ENCODE measurements around the gene MAPK13. TPM values are rescaled to one million over a fixed set of nuclear protein-coding genes. Genes with fewer than 3 reads are reported as not detected.
A peak's percentile ranks its signal among the peaks of the same experiment; 100 is the strongest.
"Not testable (repeated sequence)": the region's sequence is repeated elsewhere in the genome, so short reads cannot be mapped to it uniquely, and the experiment has no call there.

Gene MAPK13
- total RNA-seq, 1 donor from 2014 or later = 70.6 TPM

DNA sequence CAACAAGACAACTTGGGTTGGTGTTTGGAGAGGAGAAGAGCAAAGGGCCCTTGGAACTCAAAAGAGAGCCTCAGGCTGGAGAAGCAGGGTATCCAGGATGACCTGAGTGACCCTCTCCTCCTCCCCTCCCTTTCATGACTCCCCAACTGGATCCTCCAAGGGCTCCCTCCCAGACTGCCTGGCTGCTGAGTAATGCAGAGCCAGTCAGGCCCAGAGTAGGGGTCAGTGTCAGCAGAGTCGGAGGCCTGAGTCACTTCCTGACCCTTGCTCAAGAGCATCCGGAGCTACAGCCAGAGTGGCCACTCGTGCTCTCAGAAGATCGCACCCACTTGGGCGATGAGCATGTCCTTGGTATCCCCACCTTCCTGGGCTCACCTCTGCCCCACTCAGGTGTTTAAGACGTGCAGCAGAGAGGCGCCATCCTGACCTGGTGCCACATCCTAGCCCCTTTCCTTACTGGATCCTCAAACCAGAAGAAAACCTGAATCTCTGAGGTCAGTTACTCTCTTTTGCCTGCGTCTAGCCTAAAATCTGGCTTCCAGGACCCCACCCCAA is 2.8 kb upstream of the MAPK13 start:
- no peak for TF ChIP-seq CTCF (IDR thresholded peaks at IDR 0.05; ENCODE audit: insufficient read depth, low read length, severe bottlenecking)
- DNase-seq (ENCODE audit: low read depth) = peak; percentile 76
- no peaks in the 10 kb centered on the region for H3K36me3 ChIP-seq (ENCODE audit: control insufficient read depth, insufficient read depth, low read length)
- no peak for FAIRE-seq
- H3K4me3 ChIP-seq (ENCODE audit: low read depth, low read length) = no peak overlapping the region
- H3K27me3 ChIP-seq (ENCODE audit: control insufficient read depth, insufficient read depth, low read length) = no peaks in the 10 kb centered on the region

GRCh38 chr6:36128073-36128472 is 2.2 kb upstream of the MAPK13 start:
- Histone ChIP-seq H3K27me3 (ENCODE audit: control insufficient read depth, insufficient read depth, low read length) (no peaks in the 10 kb centered on the region), H3K4me3 (ENCODE audit: low read depth, low read length) (no peak overlapping the region), H3K36me3 (ENCODE audit: control insufficient read depth, insufficient read depth, low read length) (peaks cover 2% of the 10 kb centered on the region)
- DNase-seq (ENCODE audit: low read depth) (no peak), FAIRE-seq (no peak)
- no peak for TF ChIP-seq CTCF (IDR thresholded peaks at IDR 0.05; ENCODE audit: insufficient read depth, low read length, severe bottlenecking)

- TF ChIP-seq CTCF (IDR thresholded peaks at IDR 0.05; ENCODE audit: insufficient read depth, low read length, severe bottlenecking) = no peak
- Histone ChIP-seq H3K36me3 (ENCODE audit: control insufficient read depth, insufficient read depth, low read length) (peaks cover 5% of the 10 kb centered on the region), H3K27me3 (ENCODE audit: control insufficient read depth, insufficient read depth, low read length) (no peaks in the 10 kb centered on the region), H3K4me3 (ENCODE audit: low read depth, low read length) (no peak overlapping the region)
- DNase-seq (ENCODE audit: low read depth) = no peak
- no peak for FAIRE-seq
Measured at GRCh38 chr6:36128793-36129192, 1.5 kb upstream of the MAPK13 start.

DNA sequence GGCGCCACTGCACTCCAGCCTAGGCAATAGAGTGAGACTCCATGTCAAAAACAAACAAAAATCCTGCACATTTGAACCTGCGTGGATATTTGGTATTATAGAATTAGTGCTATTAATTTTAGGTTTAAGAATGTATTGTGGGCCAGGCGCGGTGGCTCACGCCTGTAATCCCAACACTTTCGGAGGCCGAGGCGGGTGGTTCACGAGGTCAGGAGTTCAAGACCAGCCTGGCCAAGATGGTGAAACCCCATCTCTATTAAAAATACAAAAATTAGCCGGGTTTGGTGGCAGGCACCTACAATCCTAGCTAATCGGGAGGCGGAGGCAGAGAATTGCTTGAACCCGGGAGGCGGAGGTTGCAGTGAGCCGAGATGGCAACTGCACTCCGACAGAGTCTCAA is 979 bp upstream of the MAPK13 start:
- not testable (repeated sequence) for H3K36me3 ChIP-seq (ENCODE audit: control insufficient read depth, insufficient read depth, low read length); FAIRE-seq; DNase-seq (ENCODE audit: low read depth)

GRCh38 chr6:36130667-36131510 is 576 bp downstream of the MAPK13 start:
- DNase-seq (ENCODE audit: low read depth) = no peak
- Histone ChIP-seq H3K36me3 (ENCODE audit: control insufficient read depth, insufficient read depth, low read length) (peaks cover 16% of the 10 kb centered on the region), H3K4me3 (ENCODE audit: low read depth, low read length) (peak overlapping the region; percentile 64), H3K27me3 (ENCODE audit: control insufficient read depth, insufficient read depth, low read length) (no peaks in the 10 kb centered on the region)
- peak; percentile 5 for TF ChIP-seq CTCF (IDR thresholded peaks at IDR 0.05; ENCODE audit: insufficient read depth, low read length, severe bottlenecking)
- FAIRE-seq = no peak

More for the DNA sequence above, 979 bp upstream of the MAPK13 start:
- not testable (repeated sequence) for H3K4me3 ChIP-seq (ENCODE audit: low read depth, low read length); H3K27me3 ChIP-seq (ENCODE audit: control insufficient read depth, insufficient read depth, low read length)

DNA sequence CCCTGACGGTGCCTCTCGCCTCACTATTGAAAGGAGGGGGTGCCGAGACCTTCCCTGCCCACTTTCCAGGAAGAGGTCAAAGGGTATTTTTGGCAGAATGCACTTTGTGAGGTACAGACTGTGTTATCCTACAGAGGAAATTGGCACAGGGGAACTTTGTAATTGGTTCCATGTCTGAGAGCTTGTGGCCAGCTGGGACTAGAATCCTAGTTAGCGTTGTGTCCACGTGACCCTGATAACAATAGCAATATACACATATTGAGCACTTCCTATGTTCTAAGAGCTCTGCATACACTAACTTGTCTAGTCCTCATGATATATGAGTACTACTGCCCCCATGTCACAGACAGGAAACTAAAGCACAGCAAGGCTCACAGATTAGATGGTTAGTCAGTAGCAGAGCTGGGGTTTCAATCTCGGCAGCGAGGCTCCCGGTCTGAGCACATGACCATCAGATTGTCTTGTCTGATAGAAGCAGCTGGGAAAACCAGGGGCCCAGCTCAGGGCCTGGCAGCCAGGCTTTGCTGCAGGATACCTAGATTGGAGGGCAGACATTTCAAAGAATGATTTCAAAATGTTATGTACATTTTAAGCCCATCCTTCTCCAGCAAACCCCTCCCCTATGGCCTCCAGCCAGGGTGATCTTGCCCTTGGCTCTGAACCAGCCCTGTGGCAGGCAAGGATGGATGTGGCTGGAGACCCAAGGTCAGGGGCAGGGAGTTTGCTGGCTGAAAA is 1.4 kb downstream of the MAPK13 start:
- FAIRE-seq (no peak), DNase-seq (ENCODE audit: low read depth) (peak; percentile 47)
- H3K4me3 ChIP-seq (ENCODE audit: low read depth, low read length) = peak overlapping the region; percentile 64
- H3K36me3 ChIP-seq (ENCODE audit: control insufficient read depth, insufficient read depth, low read length) = peaks cover 24% of the 10 kb centered on the region
- TF ChIP-seq CTCF (IDR thresholded peaks at IDR 0.05; ENCODE audit: insufficient read depth, low read length, severe bottlenecking) = no peak
- H3K27me3 ChIP-seq (ENCODE audit: control insufficient read depth, insufficient read depth, low read length) = no peaks in the 10 kb centered on the region
